ENCODE data around the gene TNFRSF13B. TPM values are rescaled to one million over a fixed set of nuclear protein-coding genes. Genes with fewer than 3 reads are reported as not detected.
"Not testable (repeated sequence)": the region's sequence is repeated elsewhere in the genome, so short reads cannot be mapped to it uniquely, and the experiment has no call there.

The TNFRSF13B gene
- total RNA-seq, 5 donors from 2014 or later (not counting 1 experiment from before 2014, with no cell fraction given): 0.60 to 7.2 (median 5.0) TPM; not detected in 1

GRCh38 chr17:17018021-17018441 lies 46.1 kb upstream of the TNFRSF13B start:
- CTCF ChIA-PET: no interaction called here
- Mint-ChIP-seq H3K4me1 (peaks cover 33 to 43% (median 39%) of the 10 kb centered on the region in 3 donors), H3K27me3 (no peaks in the 10 kb centered on the region), H3K36me3 (no peaks in the 10 kb centered on the region), H3K27ac (peak overlapping the region; percentile 72 to 84), H3K4me3 (no peak overlapping the region), H3K9me3 (no peaks in the 10 kb centered on the region)
- peaks cover 2 to 35% of the 10 kb centered on the region in 2 experiments for H3K4me1 ChIP-seq (ENCODE audit: control insufficient read depth in 1 of 2, extremely low read depth in 1 of 2, insufficient read depth in 2 of 2, low read length in 2 of 2)
- H3K27me3 ChIP-seq (replicated peaks in 1 of 2; ENCODE audit: control insufficient read depth in 2 of 2, extremely low read depth in 1 of 2, insufficient read depth in 2 of 2, low read length in 1 of 2): no peaks in the 10 kb centered on the region
- DNase-seq (no peak), ATAC-seq (replicated peaks in 1 of 4) (peak in 1 of 4 experiments; percentile 40)
- POLR2A ChIA-PET: no interaction called here
- WGBS (ENCODE audit: insufficient coverage): 49% methylated on average over 10 of the region's 11 CpGs
- no peak overlapping the region for H3K4me3 ChIP-seq (ENCODE audit: control insufficient read depth in 1 of 2, extremely low read depth in 1 of 2, low read length in 1 of 2)
- no peaks in the 10 kb centered on the region for H3K9me3 ChIP-seq
- no peak overlapping the region for H3K27ac ChIP-seq (ENCODE audit: low read length)
- H3K36me3 ChIP-seq (ENCODE audit: control insufficient read depth in 2 of 2, extremely low read depth in 1 of 2, insufficient read depth in 1 of 2, low read length in 1 of 2): no peaks in the 10 kb centered on the region

DNA sequence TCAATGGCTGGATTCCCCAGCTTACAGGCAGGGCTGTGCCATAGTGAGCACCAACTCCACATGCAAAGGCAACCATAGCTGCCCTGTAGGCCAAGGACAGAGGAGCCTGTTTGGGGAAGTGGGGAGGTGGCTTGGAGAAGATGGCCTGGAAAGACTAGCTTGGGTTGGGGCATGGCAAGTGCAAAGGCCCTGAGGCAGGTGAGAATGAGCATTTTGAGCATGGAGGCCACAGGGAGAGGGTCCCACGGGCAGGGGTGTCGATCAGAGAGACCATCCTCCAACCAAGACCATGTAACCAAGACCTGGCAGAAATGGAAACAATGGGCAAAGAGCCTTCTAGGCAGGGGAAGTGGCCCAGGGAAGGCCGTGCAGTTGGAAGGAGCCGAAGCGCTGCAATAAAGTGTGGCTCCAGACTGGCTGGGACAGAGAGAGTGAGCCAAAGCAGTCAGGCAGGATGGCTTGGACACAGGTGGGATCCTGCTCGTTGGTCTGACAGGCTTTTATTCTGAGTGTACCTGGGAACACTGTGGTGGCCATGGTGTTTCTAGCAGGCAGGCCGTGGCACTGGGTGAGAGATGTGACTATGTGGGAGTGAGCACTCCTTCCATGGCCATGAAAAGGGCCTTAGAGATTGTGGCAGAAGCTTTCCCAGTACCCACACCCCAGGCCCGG lies 45.6 kb upstream of the TNFRSF13B start:
- no peaks in the 10 kb centered on the region for H3K9me3 Mint-ChIP-seq
- peaks cover 2 to 35% of the 10 kb centered on the region in 2 experiments for H3K4me1 ChIP-seq (ENCODE audit: control insufficient read depth in 1 of 2, extremely low read depth in 1 of 2, insufficient read depth in 2 of 2, low read length in 2 of 2)
- no peaks in the 10 kb centered on the region for H3K27me3 ChIP-seq (replicated peaks in 1 of 2; ENCODE audit: control insufficient read depth in 2 of 2, extremely low read depth in 1 of 2, insufficient read depth in 2 of 2, low read length in 1 of 2)
- ATAC-seq (replicated peaks in 1 of 4) (no peak), DNase-seq (no peak)
- H3K4me3 ChIP-seq (ENCODE audit: control insufficient read depth in 1 of 2, extremely low read depth in 1 of 2, low read length in 1 of 2): no peak overlapping the region
- H3K4me3 Mint-ChIP-seq: no peak overlapping the region
- no peaks in the 10 kb centered on the region for H3K36me3 Mint-ChIP-seq
- H3K9me3 ChIP-seq: no peaks in the 10 kb centered on the region
- no peak overlapping the region for H3K27ac ChIP-seq (ENCODE audit: low read length)
- POLR2A ChIA-PET: no interaction called here
- 86% methylated on average over 6 of the region's 8 CpGs for WGBS (ENCODE audit: insufficient coverage)
- CTCF ChIA-PET: no interaction called here
- H3K4me1 Mint-ChIP-seq: peaks cover 33 to 43% (median 39%) of the 10 kb centered on the region in 3 donors
- H3K27ac Mint-ChIP-seq: peak overlapping the region in 1 of 2 donors; percentile 90
- H3K27me3 Mint-ChIP-seq: no peaks in the 10 kb centered on the region
- H3K36me3 ChIP-seq (ENCODE audit: control insufficient read depth in 2 of 2, extremely low read depth in 1 of 2, insufficient read depth in 1 of 2, low read length in 1 of 2): no peaks in the 10 kb centered on the region

DNA sequence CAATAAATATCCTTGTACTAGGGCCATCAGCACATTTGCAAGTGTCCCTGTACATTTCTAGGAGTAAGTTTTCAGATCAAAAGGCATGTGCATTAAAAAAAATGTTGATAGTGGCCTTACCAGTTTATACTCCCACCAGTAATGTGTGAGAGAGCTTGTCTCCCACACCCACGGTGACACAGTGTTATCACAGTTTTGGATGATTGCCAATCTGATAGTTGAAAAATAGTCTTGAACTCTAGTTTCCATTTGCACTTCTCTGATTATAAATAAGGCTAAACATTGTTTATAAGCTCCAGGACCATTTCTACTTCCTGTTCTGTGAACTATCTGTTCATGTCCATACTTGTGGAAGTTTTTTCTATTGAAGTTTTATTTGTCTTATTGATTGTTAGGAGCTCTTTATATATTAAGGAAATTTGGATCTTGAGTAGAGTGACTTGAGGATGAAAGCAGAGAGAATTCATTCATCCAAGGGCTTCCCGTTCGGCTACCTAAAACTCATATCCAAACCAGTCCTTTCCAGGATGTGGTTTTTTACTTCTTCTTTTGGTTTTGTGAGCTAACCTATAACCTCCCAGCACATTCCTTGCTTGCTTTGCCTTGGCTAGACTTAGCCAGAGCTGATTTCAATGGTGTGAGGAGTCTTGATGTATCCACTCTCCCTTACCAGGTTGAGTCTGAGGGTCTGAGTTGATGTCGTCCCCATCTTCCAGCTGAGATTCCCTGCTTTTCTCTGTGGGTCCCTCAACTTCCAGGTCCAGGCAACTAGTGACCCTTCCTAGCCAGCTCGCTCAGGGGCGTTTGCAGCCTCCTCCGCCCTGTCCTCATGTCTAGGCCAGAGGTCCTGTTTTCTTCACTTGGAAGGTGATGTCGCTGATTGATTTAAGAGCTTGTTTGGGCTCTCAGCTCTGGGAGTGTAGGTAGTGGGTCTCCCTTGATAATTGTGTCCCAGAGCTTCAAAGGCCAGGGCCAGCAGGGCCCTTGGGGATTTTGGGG lies 44.6 kb upstream of the TNFRSF13B start:
- H3K9me3 Mint-ChIP-seq; H3K36me3 ChIP-seq (ENCODE audit: control insufficient read depth in 2 of 2, extremely low read depth in 1 of 2, insufficient read depth in 1 of 2, low read length in 1 of 2); H3K4me3 Mint-ChIP-seq; H3K4me3 ChIP-seq (ENCODE audit: control insufficient read depth in 1 of 2, extremely low read depth in 1 of 2, low read length in 1 of 2); H3K27me3 ChIP-seq (replicated peaks in 1 of 2; ENCODE audit: control insufficient read depth in 2 of 2, extremely low read depth in 1 of 2, insufficient read depth in 2 of 2, low read length in 1 of 2); H3K27me3 Mint-ChIP-seq; H3K36me3 Mint-ChIP-seq; H3K9me3 ChIP-seq: not testable (repeated sequence)
- Histone ChIP-seq H3K4me1 (ENCODE audit: control insufficient read depth in 1 of 2, extremely low read depth in 1 of 2, insufficient read depth in 2 of 2, low read length in 2 of 2) (peaks cover 2 to 35% of the 10 kb centered on the region in 2 experiments), H3K27ac (ENCODE audit: low read length) (peak overlapping the region; percentile 52)
- CTCF ChIA-PET: interaction anchor here (0.6 to 0.9 kb wide), 2 partner anchors 16 kb away, joined by 3 to 13 read pairs; no protein-coding TSS in a partner anchor
- ATAC-seq (replicated peaks in 1 of 4) (peak; percentile 49 to 70 (median 62)), DNase-seq (peak in 1 of 35 experiments; percentile 46)
- Mint-ChIP-seq H3K4me1 (peaks cover 33 to 43% (median 39%) of the 10 kb centered on the region in 3 donors), H3K27ac (peak overlapping the region; percentile 90 to 91)
- 100% methylated on average over 4 of the region's 8 CpGs for WGBS (ENCODE audit: insufficient coverage)
- POLR2A ChIA-PET: interaction anchor here in 1 of 2 donors (0.6 kb wide), 3 partner anchors 10 to 101 kb away, joined by 3 to 6 read pairs (median 4); no protein-coding TSS in a partner anchor

- ChIA-PET CTCF (no interaction called here), POLR2A (no interaction called here)
- Mint-ChIP-seq H3K4me3 (no peak overlapping the region), H3K36me3 (no peaks in the 10 kb centered on the region), H3K27me3 (no peaks in the 10 kb centered on the region), H3K9me3 (no peaks in the 10 kb centered on the region), H3K27ac (peak overlapping the region; percentile 90 to 91), H3K4me1 (peaks cover 33 to 43% (median 39%) of the 10 kb centered on the region in 3 donors)
- Histone ChIP-seq H3K4me1 (ENCODE audit: control insufficient read depth in 1 of 2, extremely low read depth in 1 of 2, insufficient read depth in 2 of 2, low read length in 2 of 2) (peaks cover 2 to 35% of the 10 kb centered on the region in 2 experiments), H3K9me3 (no peaks in the 10 kb centered on the region), H3K4me3 (ENCODE audit: control insufficient read depth in 1 of 2, extremely low read depth in 1 of 2, low read length in 1 of 2) (no peak overlapping the region), H3K27ac (ENCODE audit: low read length) (no peak overlapping the region), H3K27me3 (replicated peaks in 1 of 2; ENCODE audit: control insufficient read depth in 2 of 2, extremely low read depth in 1 of 2, insufficient read depth in 2 of 2, low read length in 1 of 2) (no peaks in the 10 kb centered on the region), H3K36me3 (ENCODE audit: control insufficient read depth in 2 of 2, extremely low read depth in 1 of 2, insufficient read depth in 1 of 2, low read length in 1 of 2) (no peaks in the 10 kb centered on the region)
- DNase-seq (no peak), ATAC-seq (replicated peaks in 1 of 4) (no peak)
- 100% methylated on average over 1 of the region's 6 CpGs for WGBS (ENCODE audit: insufficient coverage)
These were observed 43.3 kb upstream of the TNFRSF13B start for GRCh38 chr17:17015230-17015629.

DNA sequence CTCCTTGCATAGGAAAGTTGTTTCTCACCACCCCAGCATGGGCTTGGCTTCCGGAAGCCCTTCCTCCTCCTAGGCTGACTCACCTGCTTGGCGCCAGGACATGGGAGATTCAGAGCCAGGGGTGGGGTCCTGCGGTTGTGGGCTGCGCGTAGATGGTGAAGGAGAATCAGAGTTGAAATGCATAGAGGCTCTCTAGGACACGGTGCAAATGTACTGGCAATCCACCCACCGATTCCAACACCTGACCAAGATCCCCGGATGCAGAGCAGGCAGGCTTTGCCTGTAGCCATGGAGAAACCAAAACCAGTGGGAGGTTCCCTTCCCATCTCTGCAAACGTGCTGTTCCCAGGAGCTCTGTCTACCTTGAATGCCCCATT lies 42.8 kb upstream of the TNFRSF13B start:
- H3K9me3 Mint-ChIP-seq; H3K36me3 Mint-ChIP-seq; POLR2A ChIA-PET; H3K27ac ChIP-seq (ENCODE audit: low read length); CTCF ChIA-PET; H3K36me3 ChIP-seq (ENCODE audit: control insufficient read depth in 2 of 2, extremely low read depth in 1 of 2, insufficient read depth in 1 of 2, low read length in 1 of 2); DNase-seq; H3K4me3 Mint-ChIP-seq; H3K4me3 ChIP-seq (ENCODE audit: control insufficient read depth in 1 of 2, extremely low read depth in 1 of 2, low read length in 1 of 2); H3K9me3 ChIP-seq; H3K27me3 ChIP-seq (replicated peaks in 1 of 2; ENCODE audit: control insufficient read depth in 2 of 2, extremely low read depth in 1 of 2, insufficient read depth in 2 of 2, low read length in 1 of 2); H3K27me3 Mint-ChIP-seq; ATAC-seq (replicated peaks in 1 of 4): not testable (repeated sequence)
- Mint-ChIP-seq H3K4me1 (peaks cover 33 to 40% (median 39%) of the 10 kb centered on the region in 3 donors), H3K27ac (peak overlapping the region; percentile 39 to 90)
- WGBS (ENCODE audit: insufficient coverage): no CpG with 5 or more reads among the region's 9 CpGs
- H3K4me1 ChIP-seq (ENCODE audit: control insufficient read depth in 1 of 2, extremely low read depth in 1 of 2, insufficient read depth in 2 of 2, low read length in 2 of 2): peaks cover 2 to 35% of the 10 kb centered on the region in 2 experiments
